22Rv1 (cell line): ENCODE data around the gene MRPL1.

ENCODE experiments used
- H3K27ac ChIP-seq: fragments of 450-650 bp; 2 replicates; pipeline ENCODE4 v1.5.1; 2017
- CTCF ChIP-seq: fragments of 450-650 bp; IDR thresholded peaks from 2 replicates; pipeline ENCODE4 v1.5.1; 2017; ENCODE audit warnings: mild to moderate bottlenecking
- ZFX ChIP-seq: fragments of 450-650 bp; IDR thresholded peaks from 2 replicates; pipeline ENCODE4 v1.6.1; 2017; ENCODE audit warnings: antibody characterized with exemption, borderline replicate concordance

MRPL1 gene

GRCh38 chr4:77833126-77833724, 29.4 kb upstream of the MRPL1 start:
- TF ChIP-seq ZFX (no peak), CTCF (no peak)

GRCh38 chr4:77834403-77834802, 28.2 kb upstream of the MRPL1 start:
- TF ChIP-seq CTCF (no peak), ZFX (no peak)
- H3K27ac ChIP-seq: no peak overlapping the region

More at GRCh38 chr4:77833126-77833724, 29.4 kb upstream of the MRPL1 start:
- H3K27ac ChIP-seq: no peak overlapping the region

GRCh38 chr4:77843628-77844027, 19.0 kb upstream of the MRPL1 start:
- H3K27ac ChIP-seq: no peak overlapping the region
- TF ChIP-seq CTCF: no peak
- TF ChIP-seq ZFX: no peak

- H3K27ac ChIP-seq: no peak overlapping the region
- TF ChIP-seq ZFX: no peak
- TF ChIP-seq CTCF: no peak
These were observed 18.3 kb upstream of the MRPL1 start for GRCh38 chr4:77844363-77844762.

GRCh38 chr4:77845400-77845799, 17.2 kb upstream of the MRPL1 start:
- TF ChIP-seq ZFX: no peak
- TF ChIP-seq CTCF: no peak
- H3K27ac ChIP-seq: no peak overlapping the region

- TF ChIP-seq CTCF (no peak), ZFX (no peak)
- H3K27ac ChIP-seq: no peak overlapping the region
These were observed 16.7 kb upstream of the MRPL1 start for GRCh38 chr4:77845929-77846328.

- H3K27ac ChIP-seq: no peak overlapping the region
- TF ChIP-seq CTCF (no peak), ZFX (no peak)
These were observed 14.1 kb upstream of the MRPL1 start for GRCh38 chr4:77848508-77848907.
